Fibroblast of skin of left quadriceps (primary cell): ENCODE measurements around the gene SSBP4.
"Not testable (repeated sequence)": the region's sequence is repeated elsewhere in the genome, so short reads cannot be mapped to it uniquely, and the experiment has no call there.

Source experiments
- DNase-seq, 2 experiments: peaks; one replicate each; pipeline ENCODE4 v3.0.0-alpha.2; 2013; ENCODE audit warnings: low read depth in 2 of 2

The SSBP4 gene

DNA sequence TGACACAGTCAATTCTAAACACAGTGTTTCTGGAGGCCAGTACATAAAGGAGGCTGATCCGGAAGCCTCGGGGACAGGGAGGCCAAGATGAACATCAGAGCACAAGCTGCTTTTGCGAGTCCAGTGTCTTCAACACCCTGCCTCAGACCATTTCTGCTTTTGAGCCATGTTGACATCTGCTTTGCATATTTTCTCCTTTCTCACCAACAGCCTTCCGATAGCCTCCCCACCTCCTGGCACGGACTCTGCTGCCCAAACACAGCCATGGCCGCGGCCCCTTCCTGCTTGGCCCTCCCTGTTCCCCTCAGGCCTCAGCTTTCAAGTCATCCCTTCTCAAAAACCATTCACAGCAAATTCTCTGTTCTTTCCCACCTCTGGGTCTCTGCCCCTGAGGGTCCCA is 25.4 kb upstream of the SSBP4 start:
- DNase-seq: no peak

DNA sequence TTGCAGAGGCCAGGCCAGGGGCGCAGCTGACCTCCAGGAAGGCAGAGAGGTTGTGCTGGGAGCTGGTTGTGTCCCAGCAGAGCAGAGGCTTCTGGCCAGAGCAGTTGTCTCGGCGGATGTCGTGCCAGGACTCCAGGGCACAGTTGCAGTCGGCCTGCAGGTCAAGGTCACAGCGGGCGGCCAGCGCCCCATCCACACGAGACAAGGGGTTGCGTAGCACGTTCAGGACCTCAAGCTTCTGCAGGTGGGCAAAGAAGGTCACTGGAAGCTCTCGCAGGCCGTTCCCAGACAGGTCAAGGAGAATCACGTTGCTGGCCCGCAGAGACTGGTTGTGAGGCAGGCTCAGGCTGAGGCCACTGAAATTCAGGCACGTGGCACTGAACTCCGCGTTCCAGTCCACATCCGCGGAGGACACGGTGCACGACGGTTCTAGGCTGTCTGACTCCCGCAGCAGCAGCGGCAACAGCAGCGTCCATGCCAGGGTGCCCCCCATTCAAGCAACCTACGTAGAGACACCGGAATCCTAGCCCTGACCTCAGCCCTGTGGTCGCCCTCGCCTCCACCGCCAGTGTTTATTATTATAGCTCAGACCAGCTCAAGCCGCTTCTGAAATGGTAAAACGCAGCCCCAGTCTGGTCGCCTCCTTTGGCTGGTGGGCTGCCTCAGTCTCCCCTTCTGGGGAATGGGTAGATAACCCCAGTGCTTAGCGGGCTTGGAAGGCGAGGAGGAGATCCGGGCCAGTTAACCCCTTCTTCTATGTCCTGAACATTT is 22.5 kb upstream of the SSBP4 start:
- DNase-seq: no peak

DNA sequence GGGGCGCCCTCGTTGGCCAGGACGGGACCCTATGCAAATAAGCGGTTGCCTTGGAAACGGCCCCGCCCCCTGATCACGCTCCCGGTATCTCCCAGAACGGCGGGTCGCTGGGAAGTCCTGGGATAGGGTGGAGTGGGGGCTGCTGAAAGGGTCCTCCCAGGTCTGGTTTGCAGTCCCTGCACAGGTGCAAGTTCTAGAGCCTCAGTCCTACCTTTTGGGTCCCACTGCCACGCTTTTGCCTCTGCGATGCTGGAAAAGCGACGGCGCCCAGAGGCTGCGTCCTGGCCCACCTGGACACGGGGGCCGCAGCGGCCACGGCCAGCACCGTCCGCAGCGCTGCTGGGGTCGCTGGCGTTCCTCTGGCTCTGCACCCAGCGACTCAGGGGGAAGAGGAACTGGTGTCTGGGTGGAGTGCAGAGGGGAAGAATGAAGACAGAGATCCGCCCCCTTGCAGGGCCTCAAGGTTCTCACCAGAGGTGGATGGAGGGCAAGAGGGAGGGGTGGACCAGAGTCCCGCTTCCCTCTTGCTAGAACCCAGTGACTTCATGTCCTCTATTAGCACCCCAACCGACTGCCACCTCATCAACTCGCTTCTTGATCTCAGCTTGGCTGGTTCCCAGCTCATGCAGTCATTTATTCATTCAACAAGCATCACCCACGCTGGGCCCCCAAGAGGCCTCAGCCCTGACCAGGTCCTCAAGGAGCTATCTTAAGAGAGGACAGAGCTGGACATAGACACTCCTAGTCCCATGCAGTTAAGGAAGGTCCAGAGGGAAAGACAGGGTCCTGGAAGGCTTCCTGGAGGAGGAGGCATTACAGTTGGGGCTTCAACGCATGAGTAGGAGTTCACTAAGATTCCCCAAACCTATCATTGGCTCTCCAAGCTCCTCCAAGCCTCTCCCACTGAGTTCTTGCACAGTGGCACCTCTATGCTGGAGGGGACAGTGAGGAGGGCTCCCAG is 21.7 kb upstream of the SSBP4 start, which contains the start of gene LRRC25:
LRRC25 (minus strand) TSS at position 381 of the 961 bp plus-strand sequence. CDS start 659 bp downstream, outside the sequence.
- no peak for DNase-seq

DNA sequence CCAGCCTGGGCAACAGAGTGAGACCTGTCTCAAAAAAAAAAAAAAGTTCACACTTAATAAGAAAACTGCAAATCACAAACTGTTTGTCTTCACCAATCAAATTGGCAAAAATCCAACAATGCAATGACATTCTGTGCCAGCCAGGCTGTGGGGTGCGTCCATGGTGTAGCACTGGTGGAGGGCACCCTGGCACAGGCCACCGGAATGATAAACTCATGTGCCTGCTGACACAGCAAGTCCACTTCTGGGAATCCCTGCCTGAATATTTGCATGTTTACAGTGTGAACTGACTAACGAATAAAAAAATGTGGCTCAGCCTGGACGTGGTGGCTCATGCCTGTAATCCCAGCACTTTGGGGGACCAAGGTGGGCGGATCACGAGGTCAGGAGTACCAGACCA is 20.2 kb upstream of the SSBP4 start:
- DNase-seq: no peak

DNA sequence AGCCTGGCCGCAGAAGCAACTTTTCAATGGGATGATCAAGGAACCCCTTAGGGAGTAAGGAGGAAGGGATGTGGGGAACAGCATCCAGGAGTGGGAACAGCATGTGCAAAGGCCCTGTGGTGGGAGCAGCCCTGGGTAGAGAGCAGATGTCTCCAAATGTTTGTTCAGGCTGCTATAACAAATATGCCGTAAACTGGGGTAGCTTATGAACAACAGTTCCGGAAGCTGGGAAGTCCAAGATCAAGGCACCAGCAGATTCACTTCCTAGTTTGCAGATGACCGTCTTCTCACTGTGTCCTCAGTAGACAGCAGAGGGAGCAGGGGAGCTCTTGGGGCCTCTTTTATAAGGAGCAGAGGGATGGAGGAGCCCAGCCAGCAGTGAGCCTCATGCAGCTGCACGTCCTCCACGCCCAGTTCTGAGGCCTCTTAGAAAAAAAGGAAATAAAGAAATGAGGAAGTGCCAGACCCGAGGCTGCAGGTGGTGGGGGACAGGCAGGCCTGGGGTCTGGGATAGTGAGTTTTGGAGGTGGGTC is 17.6 kb upstream of the SSBP4 start:
- DNase-seq: peak in 1 of 2 experiments; percentile 41

DNA sequence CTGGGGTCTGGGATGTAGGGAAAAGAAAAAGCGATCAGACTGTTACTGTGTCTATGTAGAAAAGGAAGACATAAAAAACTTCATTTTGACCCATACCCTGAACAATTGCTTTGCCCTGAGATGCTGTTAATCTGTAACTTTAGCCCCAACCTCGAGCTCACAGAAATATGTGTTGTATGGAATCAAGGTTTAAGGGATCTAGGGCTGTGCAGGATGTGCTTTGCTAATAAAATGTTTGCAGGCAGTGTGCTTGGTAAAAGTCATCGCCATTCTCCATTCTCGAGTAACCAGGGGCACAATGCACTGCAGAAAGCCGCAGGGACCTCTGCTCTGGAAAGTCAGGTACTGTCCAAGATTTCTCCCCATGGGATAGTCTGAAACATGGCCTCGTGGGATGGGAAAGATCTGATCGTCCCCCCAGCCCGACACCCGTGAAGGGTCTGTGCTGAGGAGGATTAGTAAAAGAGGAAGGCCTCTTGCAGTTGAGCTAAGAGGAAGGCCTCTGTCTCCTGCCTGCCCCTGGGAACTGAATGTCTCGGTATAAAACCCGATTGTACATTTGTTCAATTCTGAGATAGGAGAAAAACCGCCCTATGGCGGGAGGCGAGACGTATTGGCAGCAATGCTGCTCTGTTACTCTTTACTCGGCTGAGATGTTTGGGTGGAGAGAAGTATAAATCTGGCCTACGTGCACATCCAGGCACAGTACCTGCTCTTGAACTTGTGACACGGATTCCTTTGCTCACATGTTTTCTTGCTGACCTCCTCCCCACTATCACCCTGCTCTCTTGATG is 16.5 kb upstream of the SSBP4 start:
- not testable (repeated sequence) for DNase-seq

DNA sequence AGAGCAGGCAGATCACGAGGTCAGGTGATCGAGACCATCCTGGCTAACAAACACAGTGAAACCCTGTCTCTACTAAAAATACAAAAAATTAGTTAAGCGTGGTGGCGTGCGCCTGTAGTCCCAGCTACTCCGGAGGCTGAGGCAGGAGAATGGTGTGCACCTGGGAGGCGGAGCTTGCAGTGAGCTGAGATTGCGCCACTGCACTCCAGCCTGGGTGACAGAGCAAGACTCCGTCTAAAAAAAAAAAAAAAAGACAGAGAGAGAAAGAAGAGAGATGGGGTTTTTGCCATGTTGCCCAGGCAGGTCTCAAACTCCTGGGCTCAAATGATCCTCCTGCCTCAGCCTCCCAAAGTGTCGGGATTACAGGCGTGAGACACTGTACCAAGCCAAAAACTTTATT is 13.4 kb upstream of the SSBP4 start:
- DNase-seq: not testable (repeated sequence)

DNA sequence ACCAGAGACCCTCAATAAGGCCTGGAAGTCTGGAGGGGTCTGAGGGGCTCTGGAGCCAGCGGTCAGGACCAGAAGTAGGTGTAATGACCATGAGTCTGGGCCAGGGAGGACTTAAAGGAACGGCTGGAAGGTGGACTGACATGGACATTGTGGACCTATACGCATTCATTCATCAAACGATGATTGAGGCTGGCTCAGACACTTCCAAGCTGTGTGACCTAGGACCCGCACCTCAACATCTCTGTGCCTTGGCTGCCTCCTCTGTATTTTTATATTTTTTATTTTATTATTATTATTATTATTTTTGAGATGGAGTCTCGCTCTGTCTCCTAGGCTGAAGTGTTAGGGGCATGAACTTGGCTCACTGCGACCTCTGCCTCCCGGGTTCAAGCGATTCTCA is 12.4 kb upstream of the SSBP4 start:
- no peak for DNase-seq

DNA sequence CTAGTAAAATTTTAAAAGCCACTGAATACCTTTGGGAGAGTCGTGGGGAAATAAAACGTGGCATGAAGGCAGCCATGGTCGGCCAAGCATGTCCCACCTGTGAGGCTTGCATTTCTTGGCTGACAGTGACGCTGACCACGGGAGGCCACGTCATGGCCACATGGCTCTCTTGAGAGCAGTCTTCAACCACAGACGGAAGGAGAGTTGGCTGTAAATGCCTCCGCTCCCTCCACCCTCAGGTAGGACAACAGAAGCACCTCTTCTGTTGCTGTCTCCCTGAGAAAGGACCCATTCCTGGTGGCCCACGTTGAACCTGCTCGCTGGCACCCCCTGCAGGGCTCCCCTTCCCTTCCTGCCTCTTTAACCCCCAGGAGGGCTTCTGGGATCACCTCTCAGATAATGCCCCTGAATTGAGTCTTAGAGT is 11.1 kb upstream of the SSBP4 start:
- DNase-seq: no peak

DNA sequence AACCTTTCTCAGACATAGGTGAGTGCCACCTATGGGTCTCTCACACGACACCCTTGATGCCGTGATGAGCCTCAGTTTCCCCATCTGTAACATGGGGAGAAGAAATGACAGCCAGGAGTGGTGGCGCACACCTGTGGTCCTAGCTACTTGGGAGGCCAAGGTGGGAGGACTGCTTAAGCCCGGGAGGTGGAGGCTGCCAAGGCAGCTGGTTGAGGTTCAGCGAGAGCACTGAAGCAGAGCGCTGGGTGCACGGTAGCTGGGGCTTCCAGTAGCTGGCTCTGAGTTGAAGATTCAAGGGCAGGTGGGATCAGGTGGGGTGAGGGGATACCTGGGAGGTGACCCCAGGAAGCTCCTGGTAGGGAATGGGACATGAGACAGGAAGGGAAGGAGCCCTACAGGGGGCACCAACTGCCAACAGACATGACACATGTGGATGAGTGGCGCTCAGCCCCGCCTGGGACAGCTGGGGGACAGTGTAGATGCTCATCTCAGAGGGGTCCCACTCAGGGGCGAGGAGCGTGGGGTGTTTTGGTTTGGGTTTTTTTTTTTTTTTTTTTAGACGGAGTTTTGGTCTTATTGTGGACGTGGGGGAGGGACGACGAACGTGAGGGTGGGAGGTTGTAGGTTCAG is 6.5 kb upstream of the SSBP4 start:
- DNase-seq: no peak

DNA sequence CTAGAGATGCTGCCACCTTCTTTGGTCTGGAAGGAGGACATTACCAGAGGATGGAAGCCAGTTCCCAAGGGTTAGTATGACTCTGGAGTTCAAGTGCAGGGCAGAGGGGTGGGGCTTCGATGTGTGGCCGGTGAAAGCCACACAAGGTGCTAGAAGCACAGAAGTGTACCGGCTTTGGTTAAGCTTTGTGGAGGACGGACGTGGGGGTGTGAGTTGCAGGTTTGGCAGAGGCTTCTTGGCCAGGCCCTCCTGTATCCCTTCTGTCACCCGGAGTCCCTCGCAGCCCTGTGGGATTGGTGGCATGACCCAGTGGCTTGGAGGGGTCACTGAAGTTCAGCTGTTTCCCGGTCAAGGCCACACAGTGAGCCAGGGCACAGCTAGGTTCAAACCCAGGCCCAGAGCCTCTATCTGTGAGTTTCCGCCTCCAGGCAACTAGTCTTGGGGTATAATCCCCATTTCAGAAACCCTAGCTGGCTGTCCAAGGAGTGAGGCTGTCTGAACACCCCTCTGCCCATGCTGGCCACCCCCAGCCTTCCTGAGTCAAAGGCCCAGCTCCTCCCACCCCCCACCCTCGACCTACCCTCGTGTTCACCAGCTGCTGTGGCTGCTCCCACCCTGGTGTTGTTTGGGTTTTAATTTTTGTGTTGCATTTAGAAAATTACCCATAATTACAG is 4.6 kb upstream of the SSBP4 start:
- DNase-seq: no peak

DNA sequence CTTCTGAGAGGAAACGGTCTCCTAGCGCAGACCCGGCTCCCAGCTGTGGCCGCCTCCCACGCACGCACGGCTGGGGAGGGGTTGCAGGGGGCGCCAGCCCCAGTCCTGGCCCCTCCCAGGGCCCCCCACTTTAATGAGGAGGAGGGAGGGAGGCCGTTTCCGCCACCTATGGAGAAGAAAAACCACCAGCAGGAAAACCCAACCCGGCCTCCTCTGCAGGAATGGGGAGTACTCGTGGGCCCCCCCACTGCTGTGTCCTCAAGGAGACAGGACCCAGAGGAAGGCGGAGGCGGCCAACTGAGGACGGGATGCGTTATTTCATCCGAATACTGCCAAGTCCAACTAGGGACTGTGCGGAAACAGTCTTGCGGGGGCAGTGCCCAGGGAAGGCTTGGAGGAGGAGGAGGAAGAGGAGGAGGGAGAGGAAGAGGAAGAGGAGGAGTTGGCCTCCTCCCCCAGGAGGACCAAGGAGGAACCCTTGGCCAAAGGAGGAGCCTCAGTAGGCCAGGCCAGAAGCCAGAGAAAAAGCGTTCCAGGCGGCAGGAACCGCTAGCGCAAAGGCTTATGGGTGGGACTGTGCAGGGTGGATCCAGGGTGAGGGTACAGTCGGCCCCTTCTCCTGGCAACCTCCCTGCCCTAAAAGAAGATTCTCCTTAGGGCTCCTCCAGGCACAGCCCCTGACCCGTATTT is 3.9 kb upstream of the SSBP4 start:
- DNase-seq: peak; percentile 40 to 54

DNA sequence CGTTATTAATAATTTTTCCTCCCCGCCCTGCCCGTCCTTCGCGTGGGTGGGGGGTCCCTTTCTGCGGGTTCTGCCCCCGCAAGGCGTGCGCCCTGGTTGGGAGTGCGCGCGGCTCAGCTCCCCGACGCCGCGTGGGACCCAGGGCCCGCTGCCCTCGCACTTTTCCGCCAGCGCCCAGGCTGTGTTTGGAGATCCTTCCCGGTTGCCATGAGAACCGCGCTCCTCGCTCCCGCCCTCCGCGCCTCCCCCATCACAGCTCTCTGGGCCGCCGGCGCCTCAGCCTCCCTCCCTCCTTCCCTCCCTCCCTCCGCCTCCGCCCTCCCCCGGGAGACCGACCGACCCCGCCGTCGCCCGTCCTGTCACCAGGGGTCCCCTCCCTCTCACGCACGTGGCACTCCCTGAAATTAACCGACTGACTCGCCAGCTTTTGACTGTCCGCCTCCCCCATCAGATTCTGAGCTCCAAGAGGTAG is 2.4 kb upstream of the SSBP4 start:
- DNase-seq: peak; percentile 65 to 67

DNA sequence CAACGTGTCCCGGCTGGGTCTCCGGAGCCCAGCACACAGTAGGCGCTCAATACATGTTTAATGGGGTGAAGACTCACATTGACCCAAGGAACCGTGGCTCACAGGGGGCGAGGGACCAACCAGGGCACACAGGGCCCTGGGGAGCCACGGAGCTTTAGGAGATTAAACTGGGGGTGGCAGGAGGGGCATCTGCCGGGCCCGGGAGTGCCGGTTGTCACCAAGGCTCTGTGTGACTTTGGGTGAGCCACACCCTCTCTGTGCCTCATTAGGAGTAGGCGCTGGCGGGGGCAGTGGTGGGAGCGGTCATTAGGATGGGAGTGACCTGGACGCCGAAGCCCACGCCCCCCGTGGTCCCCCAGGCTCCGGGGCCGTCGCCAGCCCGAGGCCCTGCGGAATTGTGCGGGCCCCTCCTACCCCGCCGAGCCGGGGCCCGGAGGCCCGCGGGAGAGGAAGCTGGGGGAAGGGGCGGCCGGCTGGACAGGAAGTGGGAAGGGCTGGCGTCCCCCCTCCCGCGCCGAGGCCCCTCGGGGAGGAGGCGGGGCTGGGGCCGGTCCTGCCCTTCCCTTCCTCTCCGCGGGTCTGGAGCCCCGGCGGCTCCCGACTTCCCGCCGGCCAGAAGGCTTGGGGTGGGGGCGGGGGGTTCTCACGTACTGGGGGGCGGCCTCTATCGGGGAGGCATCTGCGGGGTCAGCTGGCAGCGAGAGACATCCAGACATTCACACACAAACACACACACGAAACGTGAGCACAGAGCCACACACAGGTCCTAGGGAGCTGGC is 1.8 kb upstream of the SSBP4 start:
- peak; percentile 75 for DNase-seq

DNA sequence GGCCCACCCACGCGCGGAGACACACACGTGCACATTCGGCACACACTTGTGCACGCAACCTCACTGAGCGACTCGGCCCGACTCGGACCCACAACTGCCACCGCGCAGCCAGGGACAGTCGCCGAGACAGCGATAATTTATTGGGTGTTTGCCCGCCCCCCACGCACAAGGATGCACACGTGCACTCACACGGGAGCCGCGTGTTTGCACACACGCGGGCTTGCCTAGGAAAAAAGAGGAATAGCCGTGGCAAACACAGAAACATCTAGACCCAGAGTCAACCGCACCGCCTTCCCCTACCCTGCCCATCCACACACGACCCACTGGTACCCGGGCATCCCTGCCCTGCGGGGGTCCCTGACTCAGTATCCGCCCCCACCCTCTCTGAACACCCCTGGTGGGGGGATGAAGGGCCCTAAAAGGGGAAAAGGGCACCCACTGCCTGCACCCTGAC is 1.1 kb upstream of the SSBP4 start:
- DNase-seq: no peak

DNA sequence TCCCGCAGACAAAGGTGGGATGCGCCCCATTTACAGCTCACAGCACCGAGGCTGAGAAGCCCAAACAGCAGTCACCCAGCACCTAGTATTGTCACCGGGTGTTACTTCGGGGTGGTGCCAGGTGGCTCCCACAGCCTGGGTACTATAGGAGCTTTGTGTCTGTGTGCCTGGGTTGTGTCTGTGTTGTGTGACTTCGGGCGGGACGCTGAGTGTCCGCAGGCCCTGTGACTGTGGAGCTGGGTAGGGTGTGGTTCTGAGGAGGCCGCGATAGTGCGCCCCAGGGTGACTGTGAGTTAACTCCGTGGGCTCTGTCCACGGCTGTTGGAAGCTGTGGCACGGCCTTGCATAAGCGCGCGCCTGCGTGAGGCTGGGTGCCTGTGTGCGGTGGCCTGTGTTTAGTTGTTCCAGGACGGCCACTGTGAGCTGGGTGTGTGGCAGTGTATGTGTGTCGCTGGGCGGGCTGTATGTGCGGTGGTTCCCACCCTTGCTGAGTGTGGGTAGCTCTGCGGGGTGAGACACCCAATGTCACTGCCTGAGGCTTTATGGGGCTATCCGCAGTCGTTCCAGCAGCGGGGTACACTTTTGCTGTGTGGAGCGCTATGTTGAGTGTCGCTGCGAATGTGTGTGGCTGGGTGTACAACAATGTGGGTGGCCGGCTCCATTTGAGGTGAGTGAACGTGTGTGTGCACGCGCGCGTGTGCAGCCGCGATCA is 559 bp upstream of the SSBP4 start:
- no peak for DNase-seq

DNA sequence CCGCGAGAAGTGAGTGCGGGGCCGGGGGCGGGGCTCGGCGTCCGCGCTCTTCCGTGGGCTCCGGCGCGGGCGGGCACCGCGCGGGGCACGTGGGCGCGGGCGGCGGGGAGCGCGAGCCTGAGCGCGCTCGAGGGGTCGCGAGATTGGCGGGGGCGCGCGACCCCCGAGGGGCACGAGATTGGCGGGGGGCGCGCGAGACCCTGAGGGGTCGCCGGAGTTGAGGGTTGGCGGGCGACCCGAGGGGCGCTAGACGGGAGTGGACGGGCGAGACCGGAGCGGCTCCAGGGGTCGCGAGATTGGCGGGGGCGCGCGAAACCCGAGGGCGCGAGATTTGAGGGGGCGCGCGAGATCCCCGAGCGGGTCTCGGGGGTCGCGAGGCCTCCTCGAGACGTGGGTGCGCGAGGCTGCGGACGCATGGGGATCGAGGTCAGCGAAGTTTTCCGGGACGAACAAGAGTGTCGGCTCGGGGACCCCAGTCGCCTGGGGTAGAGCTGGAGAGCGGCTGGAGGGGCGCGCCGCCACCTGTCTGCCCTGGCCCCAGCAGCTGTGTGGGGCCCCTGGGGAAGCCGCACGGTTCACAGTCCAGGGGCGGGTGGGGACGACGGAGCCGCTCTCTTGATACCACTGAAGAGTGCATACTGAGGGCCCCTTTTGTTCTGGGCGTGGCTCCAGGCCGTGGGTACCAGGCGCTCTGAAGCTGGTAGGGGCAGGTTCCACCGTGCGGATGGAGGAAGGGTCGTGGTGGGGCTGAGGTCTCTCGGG is 682 bp downstream of the SSBP4 start:
- no peak for DNase-seq
